G401 (cell line): ENCODE data around the gene PNPLA8. TPM values are rescaled to one million over a fixed set of nuclear protein-coding genes. Genes with fewer than 3 reads are reported as not detected.
"Not testable (repeated sequence)": the region's sequence is repeated elsewhere in the genome, so short reads cannot be mapped to it uniquely, and the experiment has no call there.

Source experiments
- DNase-seq: peaks from one replicate; pipeline ENCODE4 v3.0.0-alpha.2; 2015; ENCODE audit warnings: low spot score
- in situ Hi-C: cut with HindIII; loops from 2 replicates; pipeline ENCODE4 v1.10.0; 2016; ENCODE audit warnings: low sequenced_read_pairs, mixed read lengths
- total RNA-seq: library from RNA; depleted of rRNA; stranded (reverse); fragments of >200 nt; shearing (Covaris generic); gene quantifications from 2 replicates; pipeline ENCODE4 v1.2.3, GENCODE V29; 2014

PNPLA8 gene
- total RNA-seq, 1 experiment from 2014 or later: 16.5 TPM

DNA sequence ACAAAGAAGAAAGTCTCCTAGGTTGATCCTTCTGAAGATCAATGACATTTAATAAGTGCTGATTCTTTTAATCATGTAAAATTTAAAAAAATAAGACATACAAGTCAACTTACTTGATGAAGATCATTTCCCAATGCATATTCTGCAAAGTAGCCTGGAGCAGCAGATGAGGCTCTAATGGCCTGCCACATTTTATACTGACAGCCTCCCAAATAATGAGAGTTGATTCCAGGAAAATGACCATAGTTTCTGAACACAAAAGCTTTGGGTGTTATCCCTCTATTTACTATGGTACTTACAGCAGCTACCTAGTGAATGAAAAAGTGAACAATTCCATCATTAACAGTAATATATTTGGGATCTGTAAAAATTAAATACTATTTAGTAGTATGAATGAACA is 38.3 kb downstream of the PNPLA8 start:
- DNase-seq: no peak
- in situ Hi-C loops: no loop called here

DNA sequence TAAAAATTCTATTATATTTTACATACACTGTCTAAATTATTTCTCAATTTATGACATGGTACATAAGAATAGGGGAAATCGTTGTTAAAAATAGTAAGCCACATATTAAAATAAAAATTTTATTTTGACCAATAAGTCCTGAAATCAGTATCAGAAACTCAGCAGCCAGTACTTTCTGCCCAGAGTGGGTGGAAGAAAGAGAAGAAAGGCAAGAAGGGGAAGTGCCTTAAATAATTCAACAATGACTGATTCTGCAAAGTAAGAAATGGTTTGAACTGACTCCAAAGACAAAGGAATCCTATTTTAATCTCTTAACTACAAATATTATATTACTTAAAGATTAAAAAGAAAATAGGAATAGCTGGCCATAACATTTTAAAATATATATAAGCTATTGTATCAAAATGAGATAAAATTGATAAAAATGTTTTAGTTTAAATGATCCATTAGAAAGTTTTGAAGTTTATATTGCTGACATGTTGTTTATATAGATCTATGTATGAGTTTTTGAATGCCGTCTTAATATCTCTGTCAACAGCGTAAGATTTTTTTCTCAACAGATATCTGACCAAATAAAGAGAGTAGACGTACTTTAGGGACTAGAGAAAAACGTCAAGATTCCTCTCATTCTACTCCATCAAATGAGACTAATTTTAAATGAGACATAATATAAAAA is 39.5 kb downstream of the PNPLA8 start:
- in situ Hi-C loops: no loop called here
- DNase-seq: no peak

DNA sequence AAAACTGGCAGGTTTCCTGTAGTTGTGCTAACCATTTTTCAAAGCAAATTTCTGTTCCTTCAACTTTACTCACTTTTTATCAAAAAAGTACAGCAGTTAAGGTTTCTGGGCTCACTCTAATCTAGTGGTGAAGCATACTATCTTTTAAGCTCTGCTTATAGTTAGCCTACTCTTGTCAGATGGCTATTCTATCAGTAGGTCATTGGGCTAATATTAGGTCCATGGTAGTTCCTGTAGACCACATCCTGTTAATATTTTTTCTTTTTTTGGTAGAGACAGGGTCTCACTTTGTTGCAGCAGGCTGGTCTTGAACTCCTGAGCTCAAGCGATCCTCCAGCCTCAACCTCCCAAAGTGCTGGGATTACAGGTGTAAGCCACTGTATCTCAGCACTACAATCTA is 41.8 kb downstream of the PNPLA8 start:
- DNase-seq: no peak
- in situ Hi-C loops: no loop called here

DNA sequence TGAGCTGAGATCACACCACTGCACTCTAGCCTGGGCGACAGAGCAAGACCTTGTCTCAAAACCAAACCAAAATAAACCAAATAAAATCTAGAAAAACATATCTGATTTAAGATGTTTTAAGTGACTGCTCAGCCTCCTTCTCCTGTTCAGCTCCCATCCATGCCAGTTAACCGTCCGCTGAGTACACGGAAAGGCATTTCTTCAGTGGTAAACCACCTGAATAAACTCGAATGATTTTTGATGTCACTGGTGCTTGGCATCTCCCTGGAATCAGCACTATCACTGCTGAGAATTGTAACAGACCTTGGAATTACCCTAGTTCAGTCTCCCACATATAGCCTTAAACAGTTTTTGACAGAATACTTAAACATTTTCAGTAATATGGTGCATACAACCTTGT is 45.6 kb downstream of the PNPLA8 start:
- no peak for DNase-seq
- in situ Hi-C loops: no loop called here

DNA sequence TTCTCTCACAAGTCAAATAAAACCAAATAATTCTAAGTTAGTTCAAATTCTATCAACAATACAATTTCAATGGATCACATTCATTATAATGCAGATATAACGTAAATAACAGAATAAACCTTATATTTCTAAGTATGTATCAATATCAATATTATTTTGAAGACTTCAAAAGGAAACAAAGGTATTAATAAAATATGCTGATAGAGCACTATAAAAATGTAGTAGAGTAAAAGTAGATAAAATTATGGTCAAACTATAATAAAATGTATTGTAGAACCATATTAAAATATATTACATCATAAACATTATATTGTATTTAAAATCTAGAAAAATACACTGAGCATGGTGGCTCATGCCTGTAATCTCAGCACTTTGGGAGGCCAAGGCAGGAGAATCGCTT is 46.2 kb downstream of the PNPLA8 start:
- in situ Hi-C loops: no loop called here
- DNase-seq: no peak

DNA sequence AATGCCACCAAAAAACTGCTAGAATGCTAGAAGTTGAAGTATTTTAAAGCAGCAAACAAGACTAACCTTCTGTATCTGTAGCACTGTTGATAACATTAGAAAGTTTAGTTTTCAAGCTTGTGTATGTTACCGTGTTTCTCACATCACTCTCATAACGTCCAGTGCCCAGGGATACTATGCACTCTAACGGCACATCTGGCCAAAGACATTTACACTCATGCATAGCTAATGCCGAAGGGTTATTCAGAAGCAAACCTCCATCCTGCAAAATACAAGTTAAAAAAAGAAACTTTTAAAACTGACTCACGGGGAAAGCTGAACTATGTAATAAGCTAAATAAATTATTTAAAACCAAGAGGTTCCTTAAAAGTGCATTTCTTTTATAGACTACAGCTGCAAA is 46.8 kb downstream of the PNPLA8 start:
- in situ Hi-C loops: no loop called here
- no peak for DNase-seq

DNA sequence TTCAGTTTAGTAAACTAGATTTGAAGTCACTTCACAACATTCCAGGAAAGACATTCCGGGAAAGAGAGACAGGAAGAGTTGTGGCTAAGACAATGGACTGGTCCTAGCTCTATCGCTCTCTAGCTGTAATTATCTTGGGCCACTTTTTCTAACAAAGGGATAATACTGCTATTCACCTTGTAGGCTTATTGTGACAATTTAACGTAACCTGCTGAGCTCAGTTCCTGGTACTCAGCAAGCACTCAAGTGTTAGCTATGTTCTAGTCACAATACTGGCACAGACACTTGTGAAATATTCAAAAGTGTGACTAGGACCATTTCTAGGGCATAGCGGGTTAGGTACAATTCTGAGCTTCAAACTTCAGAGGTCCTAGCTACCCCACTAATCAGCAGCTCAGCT is 57.7 kb downstream of the PNPLA8 start:
- in situ Hi-C loops: no loop called here
- no peak for DNase-seq

DNA sequence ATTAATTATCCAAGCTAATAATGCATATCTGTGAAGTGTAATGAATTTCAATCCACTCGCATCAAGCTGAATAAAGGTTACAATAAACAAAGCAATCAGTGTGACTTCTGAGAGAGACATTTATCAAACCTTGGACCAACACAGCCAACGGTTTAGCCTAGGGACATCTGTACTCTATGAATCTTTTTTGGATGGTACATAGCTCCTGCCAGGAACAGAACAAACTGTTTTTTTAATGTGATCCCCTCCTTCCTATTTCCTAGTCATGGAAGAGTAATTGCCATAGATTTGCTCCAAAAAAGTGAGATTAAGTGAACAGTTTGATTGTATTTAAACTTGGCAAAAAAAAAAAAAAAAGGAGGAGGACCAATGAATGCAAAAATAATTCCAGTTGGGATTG is 58.5 kb downstream of the PNPLA8 start:
- DNase-seq: no peak
- in situ Hi-C loops: no loop called here

DNA sequence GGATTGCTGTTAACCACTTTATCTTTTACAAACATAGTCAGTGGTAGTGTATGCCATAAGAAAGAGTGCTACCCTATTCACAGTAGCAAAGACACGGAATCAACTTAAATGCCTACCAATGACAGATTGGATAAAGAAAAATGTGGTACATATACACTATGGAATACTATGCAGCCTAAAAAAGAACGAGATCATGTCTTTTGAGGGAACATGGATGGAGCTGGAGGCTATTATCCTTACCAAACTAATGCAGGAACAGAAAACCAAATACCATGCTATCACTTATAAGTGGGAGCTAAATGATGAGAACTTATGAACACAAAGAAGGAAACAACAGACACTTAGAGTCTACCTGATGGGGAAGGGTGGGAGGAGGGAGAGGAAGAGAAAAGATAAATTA is 59.6 kb downstream of the PNPLA8 start:
- in situ Hi-C loops, DNase-seq: not testable (repeated sequence)

DNA sequence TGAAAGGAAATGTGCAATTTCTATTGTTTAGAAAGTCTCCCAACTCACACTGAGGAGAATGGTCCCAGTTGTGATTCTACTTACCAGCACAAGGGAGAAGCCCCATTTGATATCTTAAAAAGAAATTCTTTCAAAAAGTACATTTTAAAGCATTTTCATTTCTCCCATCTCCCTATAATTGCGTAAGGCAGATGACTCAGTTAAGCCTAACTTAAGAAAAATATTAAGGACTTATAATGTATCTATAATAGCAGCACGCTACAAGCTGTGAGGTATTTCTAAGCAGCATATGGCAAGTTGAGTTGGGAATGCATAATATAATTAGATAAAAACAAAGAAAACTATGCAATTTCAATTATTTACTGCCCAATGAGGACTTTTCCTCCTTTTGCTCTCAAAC is 61.2 kb downstream of the PNPLA8 start:
- DNase-seq: no peak
- in situ Hi-C loops: no loop called here

DNA sequence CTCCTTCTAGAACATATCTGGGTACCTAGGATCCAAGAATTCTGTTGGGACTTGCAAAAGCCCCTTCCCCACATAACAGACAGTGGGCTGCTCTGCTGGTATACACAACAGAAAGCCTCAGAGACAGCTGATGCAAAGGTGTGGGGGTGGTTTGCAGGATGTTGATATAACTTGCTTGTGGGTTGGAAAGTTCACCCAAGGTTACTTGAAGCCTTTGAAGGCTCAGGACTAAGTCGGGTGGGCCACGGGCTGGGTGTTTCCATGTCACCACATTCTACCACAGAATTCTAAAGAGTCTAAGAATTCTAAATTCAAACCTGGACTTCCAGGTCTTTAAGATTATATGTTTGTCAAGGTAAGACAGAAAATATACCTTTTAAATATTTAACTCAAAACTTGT is 62.3 kb downstream of the PNPLA8 start:
- in situ Hi-C loops: no loop called here

DNA sequence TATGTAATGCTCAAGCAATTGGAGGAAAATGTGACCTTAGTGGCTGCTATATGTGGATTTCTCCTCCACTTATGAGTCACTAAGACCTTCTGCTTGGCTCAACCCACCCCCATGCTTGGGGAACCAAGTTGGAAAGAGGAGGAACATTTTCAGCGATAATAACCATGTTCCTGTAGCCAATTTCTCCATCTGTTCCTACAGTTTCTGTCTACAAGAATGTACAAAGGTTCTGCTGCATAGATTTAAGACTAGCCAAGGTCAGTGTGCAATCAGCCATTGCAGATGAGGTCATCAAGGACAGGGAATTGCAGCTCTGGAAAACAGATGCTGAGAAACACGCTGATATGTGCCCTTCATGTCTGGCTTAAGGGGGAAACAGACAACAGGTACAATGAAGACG is 64.1 kb downstream of the PNPLA8 start:
- peak; percentile 66 for DNase-seq
- in situ Hi-C loops: no loop called here

More for the DNA sequence above, 62.3 kb downstream of the PNPLA8 start:
- DNase-seq: no peak

DNA sequence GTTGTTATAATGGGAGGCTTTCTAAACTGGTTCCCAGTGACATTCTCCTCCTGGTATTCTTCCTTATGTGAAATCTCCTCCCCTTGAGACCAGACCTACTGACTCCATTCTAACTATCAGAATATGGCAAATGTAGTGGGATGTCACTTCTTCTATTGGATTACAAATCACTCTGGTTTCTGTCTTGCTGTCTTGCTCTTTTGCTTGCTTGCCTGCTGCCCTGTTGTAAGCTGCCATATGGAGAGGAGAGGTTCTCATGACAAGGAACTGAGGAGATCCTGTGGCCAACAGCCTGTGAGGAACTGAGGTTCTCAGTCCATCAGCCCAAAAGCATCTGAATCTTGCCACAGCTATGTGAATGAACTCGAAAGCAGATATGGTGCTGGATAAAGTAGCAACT is 65.0 kb downstream of the PNPLA8 start:
- peak; percentile 15 for DNase-seq
- in situ Hi-C loops: no loop called here

DNA sequence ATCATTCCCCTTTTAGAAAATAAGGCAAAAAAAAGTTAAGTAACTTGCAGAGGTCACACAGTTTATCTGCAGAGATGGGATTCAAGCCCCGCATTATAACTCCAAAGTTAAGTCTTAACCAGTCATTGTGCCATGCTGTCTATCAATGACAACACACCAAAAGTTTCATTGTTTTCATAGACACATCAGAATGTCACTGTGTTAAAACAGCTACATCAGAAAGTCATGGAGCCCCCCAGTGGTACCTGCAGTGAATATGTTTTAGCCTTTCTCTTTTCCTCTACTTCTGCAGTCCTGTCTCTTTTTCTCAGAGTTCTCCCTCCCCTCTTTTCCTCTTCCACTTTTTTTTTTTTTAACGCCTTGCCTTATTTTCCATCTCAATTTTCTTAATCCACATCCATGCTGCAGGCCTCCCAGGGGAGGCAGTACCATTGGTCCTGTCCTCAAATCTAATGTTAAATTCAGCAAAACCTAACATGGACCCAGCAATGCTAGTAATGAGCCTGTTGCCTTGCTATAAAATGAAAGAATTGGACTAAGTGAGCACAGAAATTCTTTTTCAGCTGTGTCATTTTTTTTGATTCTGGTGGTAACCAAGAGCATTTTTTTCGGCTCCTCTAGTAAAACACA is 65.9 kb downstream of the PNPLA8 start:
- in situ Hi-C loops: no loop called here
- peak; percentile 77 for DNase-seq

DNA sequence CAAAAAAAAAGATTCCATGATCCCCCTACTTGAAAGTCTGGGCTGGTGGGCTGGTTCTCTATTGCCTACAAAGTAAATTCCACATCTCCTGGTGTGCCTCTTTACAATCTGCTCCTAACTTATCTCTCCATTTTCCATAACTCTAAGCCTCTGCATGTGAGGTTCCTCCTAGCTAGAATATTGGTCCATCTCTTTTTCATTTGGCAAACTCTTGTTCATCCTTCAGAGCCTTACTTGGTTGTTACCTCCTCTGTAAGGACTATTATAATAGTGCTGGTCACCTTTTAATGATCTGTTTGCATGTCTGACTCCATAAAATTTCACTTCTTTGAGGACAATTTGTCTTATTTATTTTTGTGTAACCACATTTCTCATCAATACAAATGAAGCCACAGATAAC is 68.1 kb downstream of the PNPLA8 start:
- DNase-seq: no peak
- in situ Hi-C loops: no loop called here

DNA sequence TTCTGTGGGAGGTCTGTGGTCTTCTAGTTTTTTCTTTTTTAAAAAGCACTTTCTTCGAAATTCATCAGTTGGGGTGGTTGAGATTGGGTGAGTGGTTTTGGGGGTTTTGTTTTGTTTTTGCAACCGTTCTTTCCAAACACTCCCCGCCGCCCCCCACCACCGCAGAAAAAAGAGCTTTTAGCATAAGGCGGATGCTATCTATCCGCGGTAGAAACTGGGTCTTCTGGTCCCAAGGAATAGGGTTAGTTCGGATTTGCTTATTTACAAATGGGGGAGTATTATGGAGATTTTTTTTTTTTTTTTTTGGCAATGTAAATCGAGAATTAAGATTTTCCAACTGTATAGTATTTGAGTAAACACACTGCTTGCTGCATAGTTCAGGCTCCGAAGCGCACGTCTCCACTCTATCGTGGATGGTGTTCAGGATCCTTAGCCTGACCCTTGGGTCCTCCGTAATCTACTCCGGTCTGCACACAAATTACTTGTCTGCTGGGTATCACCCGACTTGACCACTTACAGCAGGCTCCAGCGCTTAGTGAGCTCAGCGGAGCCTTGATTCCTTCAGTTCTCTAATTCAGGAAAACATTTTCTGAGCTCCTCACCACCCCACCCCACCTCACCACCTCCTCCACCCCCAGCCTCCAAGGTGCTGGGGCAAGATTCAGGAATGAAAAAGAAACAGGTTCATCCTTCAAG is 68.9 kb downstream of the PNPLA8 start:
- DNase-seq: peak; percentile 14
- in situ Hi-C loops: no loop called here

DNA sequence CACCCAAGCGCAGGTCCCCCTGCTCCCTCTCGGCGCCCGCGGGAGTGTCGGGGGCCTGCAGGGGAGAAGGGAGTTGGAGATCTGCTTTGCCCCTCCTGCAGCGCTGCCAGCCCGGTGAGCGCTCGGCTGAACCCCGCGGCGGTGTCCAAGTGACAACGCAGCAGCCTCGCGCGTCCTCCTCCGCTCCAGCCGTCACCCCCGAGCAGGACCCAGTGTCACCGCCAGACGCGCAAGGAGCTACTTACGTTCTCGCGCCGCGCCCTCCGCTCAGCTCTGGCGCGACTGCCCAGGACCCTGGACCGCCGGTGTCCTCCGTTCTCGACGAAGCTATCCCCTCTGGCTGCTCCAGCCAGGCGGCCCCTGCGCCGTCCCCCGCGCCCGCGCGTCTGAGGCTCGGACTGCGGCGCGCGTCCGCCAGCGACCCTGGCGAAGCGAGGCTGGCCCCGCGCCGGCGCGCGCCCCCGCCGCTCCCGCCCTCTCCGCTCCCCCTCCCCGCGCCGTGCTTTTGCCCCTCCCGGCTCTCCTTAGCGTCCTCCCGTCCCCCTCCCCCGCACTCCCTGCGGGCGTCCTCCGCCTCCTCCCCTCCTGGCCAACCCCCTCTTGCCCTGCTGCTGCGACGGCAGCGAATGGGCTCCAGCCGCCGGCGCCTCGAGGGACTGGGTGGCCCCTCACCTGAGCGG is 69.8 kb downstream of the PNPLA8 start, which contains the start of gene NRCAM:
NRCAM (minus strand) TSS at position 439 of the 680 bp plus-strand sequence. CDS start 216,372 bp downstream, outside the sequence.
- peak; percentile 64 for DNase-seq
- in situ Hi-C loops: no loop called here

DNA sequence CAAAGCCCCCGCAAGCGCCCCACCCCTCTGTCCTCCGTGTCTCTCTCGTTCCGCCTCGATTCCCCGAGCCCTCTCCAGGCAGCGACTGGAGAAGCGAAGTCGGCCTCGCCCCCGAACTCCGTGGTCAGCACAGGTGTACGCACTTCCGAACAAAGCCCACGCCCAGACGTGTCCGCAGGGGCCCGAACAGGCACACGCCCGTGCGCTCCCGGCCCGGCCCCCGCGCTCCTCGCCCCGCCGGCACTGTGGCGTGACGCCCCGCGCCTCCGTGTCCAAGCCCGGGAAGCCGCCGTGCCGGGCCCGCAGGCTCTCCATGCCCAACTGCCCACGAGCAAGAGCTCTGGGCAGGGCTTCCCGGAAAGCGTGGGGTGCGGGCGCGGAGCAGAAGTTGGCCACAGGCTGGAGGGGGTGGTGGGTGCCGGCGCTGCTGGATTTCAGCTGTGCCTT is 70.4 kb downstream of the PNPLA8 start:
- DNase-seq: peak; percentile 37
- in situ Hi-C loops: no loop called here

DNA sequence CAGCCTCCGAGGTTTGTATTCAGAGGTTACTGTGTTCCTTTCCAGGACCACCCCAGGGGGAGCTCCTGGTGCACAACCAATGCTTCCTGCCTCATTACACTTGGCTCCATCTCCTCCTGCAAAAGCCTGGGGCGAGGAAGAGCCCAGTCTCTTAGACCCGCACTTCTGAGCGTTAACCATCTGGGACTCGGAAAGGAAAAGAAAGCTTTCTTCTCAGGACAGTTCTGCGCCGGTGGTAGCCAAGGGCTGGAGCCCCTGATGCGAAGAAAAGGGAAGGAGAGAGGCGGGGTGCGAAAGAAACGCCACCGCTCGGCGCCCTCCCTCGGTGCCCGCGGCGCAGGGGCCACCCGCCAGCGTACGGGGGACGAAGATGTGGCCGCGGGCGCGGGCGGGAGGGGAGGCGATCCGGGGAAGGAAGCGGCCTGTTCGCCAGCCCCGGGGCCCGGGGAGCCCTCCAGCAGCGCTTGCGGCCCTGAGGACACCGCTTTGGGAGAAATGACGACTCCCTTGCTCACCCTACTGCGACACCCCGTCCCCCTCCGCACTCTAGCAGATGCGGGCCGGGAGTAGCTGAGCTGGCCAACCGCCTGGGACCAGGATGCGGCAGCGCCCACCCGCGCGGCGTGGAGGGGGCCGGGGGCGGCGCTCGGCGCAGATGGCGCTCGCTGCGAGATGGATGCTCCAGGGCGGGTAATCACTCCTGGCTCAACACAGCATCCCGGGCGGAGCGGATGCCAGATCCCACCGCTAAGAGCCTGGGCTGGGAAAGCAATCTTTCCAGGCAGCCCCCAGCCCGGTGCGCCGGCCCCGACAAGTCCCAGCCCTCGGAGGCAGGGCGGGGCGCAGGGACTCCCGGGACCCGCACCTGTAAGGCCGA is 71.0 kb downstream of the PNPLA8 start:
- in situ Hi-C loops: loop anchor here (5.0 kb wide), 1 partner anchor 37 kb away; no protein-coding TSS in a partner anchor

More for the DNA sequence above, 71.0 kb downstream of the PNPLA8 start:
- DNase-seq: peak; percentile 60
